ENCODE results near the gene SFT2D3. TPM values are rescaled to one million over a fixed set of nuclear protein-coding genes. Genes with fewer than 3 reads are reported as not detected.

SFT2D3 gene
- total RNA-seq, 4 donors from 2014 or later: 6.8 to 13.7 (median 8.3) TPM

DNA sequence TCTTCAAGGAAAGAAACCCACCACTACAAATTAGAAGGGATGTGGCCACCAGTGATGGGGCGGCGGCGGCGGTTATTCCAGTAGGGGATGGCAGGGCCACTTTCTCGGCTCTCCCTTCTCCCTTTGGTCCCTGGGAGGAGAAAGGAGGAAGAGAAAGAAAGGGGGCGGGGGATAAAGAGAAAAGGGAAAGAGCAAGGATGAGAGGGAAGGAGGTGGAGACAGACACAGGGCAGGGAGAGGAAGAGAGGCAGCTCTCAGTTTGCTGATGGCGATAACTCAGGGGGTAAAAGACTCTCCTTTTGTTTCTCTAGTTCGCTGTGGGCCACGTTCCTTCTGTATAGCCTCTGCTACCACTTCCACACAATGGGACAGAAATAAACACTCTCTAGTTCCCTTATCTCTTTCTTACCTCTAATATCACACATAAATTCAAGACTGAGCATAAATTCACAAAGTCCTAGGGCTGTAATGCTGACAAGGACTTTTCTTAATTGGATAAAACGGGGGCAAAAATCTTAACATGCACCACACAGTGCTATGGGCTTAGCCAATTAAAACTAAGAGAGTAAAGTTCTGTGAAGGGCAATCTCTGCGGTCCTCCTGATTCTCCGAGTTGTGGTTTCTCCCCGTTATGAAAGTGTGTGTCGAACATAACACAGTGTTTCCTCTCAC lies 14.6 kb downstream of the SFT2D3 start:
- in situ Hi-C loops (cut with MboI; ENCODE audit: low pct_ligation_motif_present in 1 of 4, low pct_unique_long_range_greater_than_20kb in 1 of 4, low sequenced_read_pairs in 3 of 4): no loop called here
- TF ChIP-seq EP300 (IDR thresholded peaks at IDR 0.05; ENCODE audit: low read depth) (no peak), POLR2AphosphoS5 (IDR thresholded peaks at IDR 0.05) (no peak), CTCF (IDR thresholded peaks at IDR 0.05) (no peak), POLR2A (IDR thresholded peaks at IDR 0.05) (no peak)

DNA sequence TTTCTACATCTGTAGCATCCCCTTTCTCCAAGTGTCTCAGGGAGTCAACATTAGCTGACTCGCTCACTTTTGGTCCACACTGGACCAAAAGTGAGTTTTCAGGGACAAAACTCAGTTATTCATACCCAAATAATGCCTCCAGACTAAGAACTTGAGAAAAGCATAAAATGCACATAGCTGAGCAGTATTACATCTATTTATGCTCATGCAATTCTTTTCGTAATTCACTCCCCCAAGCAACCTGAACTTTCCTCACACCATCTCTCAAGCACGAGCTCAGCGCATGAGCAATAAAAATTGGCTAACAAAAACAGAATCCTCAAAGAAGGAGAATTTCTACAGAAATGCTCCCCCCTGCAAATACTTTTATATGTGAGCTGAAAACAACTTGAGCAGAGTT lies 17.0 kb downstream of the SFT2D3 start:
- no peak overlapping the region for H3K27ac ChIP-seq
- no peaks in the 10 kb centered on the region for H3K27me3 ChIP-seq
- peaks cover 0 to 46% (median 20%) of the 10 kb centered on the region in 4 donors for H3K36me3 ChIP-seq
- intact Hi-C loops (cut with DNase I; ENCODE audit: low total_unique reads) (no loop called here), in situ Hi-C loops (cut with MboI; ENCODE audit: low pct_ligation_motif_present in 1 of 4, low pct_unique_long_range_greater_than_20kb in 1 of 4, low sequenced_read_pairs in 3 of 4) (no loop called here)
- WGBS, 2 donors (ENCODE audit: low coverage in 1 of 2): 97 to 100% methylated on average over 4 of the region's 4 CpGs
- no peaks in the 10 kb centered on the region for H3K4me1 ChIP-seq
- H3K9me3 ChIP-seq: no peaks in the 10 kb centered on the region
- DNase-seq: no peak
- no peak overlapping the region for H3K4me3 ChIP-seq
- no peak for TF ChIP-seq POLR2AphosphoS5 (IDR thresholded peaks at IDR 0.05)
- no peak for TF ChIP-seq POLR2A (IDR thresholded peaks at IDR 0.05)
- no peak for TF ChIP-seq CTCF (IDR thresholded peaks at IDR 0.05)
- TF ChIP-seq EP300 (IDR thresholded peaks at IDR 0.05; ENCODE audit: low read depth): no peak

More for the DNA sequence above, 14.6 kb downstream of the SFT2D3 start:
- DNase-seq: no peak
- Histone ChIP-seq H3K4me3 (no peak overlapping the region), H3K9me3 (no peaks in the 10 kb centered on the region), H3K27me3 (no peaks in the 10 kb centered on the region), H3K4me1 (no peaks in the 10 kb centered on the region), H3K27ac (no peak overlapping the region), H3K36me3 (peaks cover 0 to 31% (median 11%) of the 10 kb centered on the region in 4 donors)
- intact Hi-C loops (cut with DNase I; ENCODE audit: low total_unique reads): no loop called here
- WGBS, 2 donors (ENCODE audit: low coverage in 1 of 2): 93 to 95% methylated on average over 10 to 14 of the region's 14 CpGs

GRCh38 chr2:127719301-127720218 lies 18.3 kb downstream of the SFT2D3 start:
- WGBS, 2 donors (ENCODE audit: low coverage in 1 of 2): 92% methylated on average over 9 of the region's 13 CpGs; no CpG with 5 or more reads in 1 of the 2 donors

More at GRCh38 chr2:127719301-127720218, 18.3 kb downstream of the SFT2D3 start:
- DNase-seq: no peak
- no peak for TF ChIP-seq CTCF (IDR thresholded peaks at IDR 0.05)
- TF ChIP-seq EP300 (IDR thresholded peaks at IDR 0.05; ENCODE audit: low read depth): no peak
- TF ChIP-seq POLR2AphosphoS5 (IDR thresholded peaks at IDR 0.05): no peak
- TF ChIP-seq POLR2A (IDR thresholded peaks at IDR 0.05): no peak
- Histone ChIP-seq H3K4me3 (no peak overlapping the region), H3K9me3 (no peaks in the 10 kb centered on the region), H3K4me1 (no peaks in the 10 kb centered on the region), H3K27ac (no peak overlapping the region), H3K36me3 (peaks cover 0 to 41% (median 20%) of the 10 kb centered on the region in 4 donors), H3K27me3 (no peaks in the 10 kb centered on the region)
- in situ Hi-C loops (cut with MboI; ENCODE audit: low pct_ligation_motif_present in 1 of 4, low pct_unique_long_range_greater_than_20kb in 1 of 4, low sequenced_read_pairs in 3 of 4) (no loop called here), intact Hi-C loops (cut with DNase I; ENCODE audit: low total_unique reads) (no loop called here)

Data from transverse colon (tissue), 4 donors.